H1 (cell line): Measurements from ENCODE around the gene LARGE2. TPM values are rescaled to one million over a fixed set of nuclear protein-coding genes. Genes with fewer than 3 reads are reported as not detected.

ENCODE experiments used
- BCL11A ChIP-seq, 2 experiments: IDR thresholded peaks; one replicate each; pipeline ENCODE4 v1.6.1; 2011; ENCODE audit warnings: low read depth in 2 of 2, low read length in 2 of 2, mild to moderate bottlenecking in 2 of 2
- CBX8 ChIP-seq: fragments of 300-800, 300-1000 bp; sonication (generic); IDR thresholded peaks from 2 replicates; pipeline ENCODE4 v1.7.1; 2016; ENCODE audit warnings: low read depth, low read length, borderline replicate concordance
- CHD2 ChIP-seq: IDR thresholded peaks from 2 replicates; pipeline ENCODE4 v1.6.1; 2012; ENCODE audit warnings: low read length, improper control_type of control experiment
- CTBP2 ChIP-seq: IDR thresholded peaks from 2 replicates; pipeline ENCODE4 v1.7.0; 2011; ENCODE audit warnings: borderline replicate concordance, mild to moderate bottlenecking, moderate library complexity, mixed read lengths, low read length; ENCODE audit not compliant: insufficient read depth, insufficient read length
- EZH2 ChIP-seq: fragments of 200-600 bp; sonication (generic); IDR thresholded peaks from 2 replicates; pipeline ENCODE4 v1.7.1; 2012; ENCODE audit warnings: low read depth, mild to moderate bottlenecking, moderate library complexity, low read length, inconsistent platforms; ENCODE audit not compliant: severe bottlenecking
- KDM1A ChIP-seq: fragments of 200-600, 300-600 bp; sonication (generic); IDR thresholded peaks from 2 replicates; pipeline ENCODE4 v1.7.1; 2016; ENCODE audit warnings: mild to moderate bottlenecking, low read length, borderline replicate concordance
- POLR2AphosphoS5 ChIP-seq: IDR thresholded peaks from 2 replicates; pipeline ENCODE4 v1.6.1; 2011; ENCODE audit warnings: low read depth, low read length
- RAD21 ChIP-seq, 2 experiments: IDR thresholded peaks in 1 of 2; conservative IDR thresholded peaks in 1 of 2; 2 replicates each; pipeline ENCODE4 v1.6.1; 2011; ENCODE audit warnings: low read depth in 2 of 2, low read length in 2 of 2, improper control_type of control experiment in 1 of 2, inconsistent platforms in 1 of 2, mild to moderate bottlenecking in 1 of 2, moderate library complexity in 1 of 2
- polyA plus RNA-seq, 7 experiments: library from polyadenylated mRNA; depleted of rRNA in 3 of 7; stranded (reverse) in 5 of 7; unstranded in 2 of 7; fragments of >200 nt in 5 of 7; fragments of 200-250 nt in 2 of 7; gene quantifications; 1 replicate in 5 of 7; 2 replicates in 1 of 7; 4 replicates in 1 of 7; pipeline versions ENCODE4 v1.2.1 to v1.2.3, GENCODE V29; 2011 to 2013; ENCODE audit warnings: missing spikeins in 2 of 7, mixed read lengths in 2 of 7
- total RNA-seq: library from RNA; stranded (reverse); fragmentation: NEBNext Ultra II Directional; extraction: Animal tissue kit (Norgen Biotek cat#: 25700); gene quantifications from 2 replicates; pipeline ENCODE4 v1.2.1, GENCODE V29; 2021

LARGE2 gene
- total and polyA plus RNA-seq, 2 of the 8 experiments (the other 6 are each of a cell fraction or from before 2014, with no cell fraction given): 111 to 137 TPM

DNA sequence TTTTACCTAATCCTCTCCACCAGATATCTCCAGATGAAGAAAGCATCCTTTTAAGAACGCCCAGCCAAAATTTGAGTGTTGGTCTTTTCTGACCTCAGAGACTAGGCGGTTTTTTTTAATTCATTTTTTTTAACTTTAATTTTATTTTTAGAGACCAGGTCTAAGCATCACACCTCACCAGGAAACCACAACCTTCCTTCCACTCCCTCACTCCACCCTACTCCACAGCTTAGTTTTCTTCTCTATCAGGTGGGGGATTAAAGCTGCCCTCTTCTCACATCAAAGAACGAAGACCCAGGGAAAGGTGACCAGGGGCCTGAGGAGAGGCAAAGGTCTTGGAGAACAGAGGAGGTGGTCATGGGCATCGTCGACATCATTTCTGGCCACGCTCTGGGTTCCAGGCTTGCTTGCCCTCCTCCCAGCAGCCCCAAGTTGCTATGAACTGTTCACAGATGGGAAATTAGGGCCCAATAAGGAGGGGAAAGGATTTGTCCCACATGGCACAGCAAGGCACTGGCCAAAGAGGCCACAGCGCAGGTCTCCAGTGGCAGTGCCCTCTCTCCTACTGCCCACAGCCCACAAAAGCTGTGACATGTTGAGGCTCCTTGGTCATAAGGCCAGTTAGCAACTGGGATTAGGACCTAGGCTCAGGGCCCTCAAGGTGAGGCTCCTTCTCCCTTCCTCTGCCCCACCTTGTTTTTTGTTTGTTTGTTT, 3.3 kb upstream of the LARGE2 start (continued):
- TF ChIP-seq POLR2AphosphoS5: no peak
- no peak for TF ChIP-seq CTBP2
- no peak for TF ChIP-seq RAD21 (IDR thresholded peaks at IDR 0.05 in 1 of 2, conservative IDR thresholded peaks at IDR 0.05 in 1 of 2; ENCODE audit: low read depth in 2 of 2, low read length in 2 of 2)
- no peak for TF ChIP-seq BCL11A (IDR thresholded peaks at IDR 0.05; ENCODE audit: low read depth in 2 of 2, low read length in 2 of 2)
- TF ChIP-seq CBX8: no peak
- TF ChIP-seq KDM1A: no peak
- no peak for TF ChIP-seq EZH2
- no peak for TF ChIP-seq CHD2
- TF ChIP-seq, all 59 proteins: peak for 0
